B cell (primary cell): ENCODE data around the gene TCERG1L. TPM values are rescaled to one million over a fixed set of nuclear protein-coding genes. Genes with fewer than 3 reads are reported as not detected.

Experiments used
- ATAC-seq: fragments of 200-7000 bp; cut with Tn5 transposase; one replicate; pipeline ENCODE4 v1.10.0; 2021; ENCODE audit warnings: low read depth, mild to moderate bottlenecking, moderate number of reproducible peaks, moderate library complexity
- CTCF ChIA-PET: fragments of 350-600 bp; sonication (Branson Sonifier 250); formaldehyde crosslinking; loops from one replicate; lab custom pipeline; 2021; ENCODE audit warnings: antibody characterized with exemption, inconsistent platforms; lab: Charles Lee
- POLR2A ChIA-PET: fragments of 350-600 bp; sonication (Branson Sonifier 250); formaldehyde crosslinking; loops from one replicate; lab custom pipeline; 2021; ENCODE audit warnings: antibody characterized with exemption; lab: Charles Lee
- DNase-seq: peaks from one replicate; pipeline ENCODE4 v3.0.0; 2013
- H2AFZ ChIP-seq: 2 replicates; pipeline ENCODE4 v1.6.1; 2012; ENCODE audit warnings: mild to moderate bottlenecking, low read depth, low read length; ENCODE audit not compliant: insufficient read depth, poor library complexity, severe bottlenecking
- H3K27ac ChIP-seq, 2 donors: 1 replicate in 1 of 2; 2 replicates in 1 of 2; pipeline ENCODE4 v1.5.1; 2012 to 2013; ENCODE audit warnings: low read length in 2 of 2, mild to moderate bottlenecking in 2 of 2, moderate library complexity in 1 of 2
- H3K27me3 ChIP-seq, 4 experiments: fragments of 200-600 bp in 1 of 4; sonication (generic) in 1 of 4; replicated peaks in 1 of 4; 1 replicate in 2 of 4; 2 replicates in 2 of 4; pipeline versions ENCODE4 v1.6.1 to v1.7.0; 2013 to 2016; ENCODE audit warnings: low read length in 3 of 4, mild to moderate bottlenecking in 2 of 4, mixed read lengths in 1 of 4, moderate library complexity in 1 of 4; ENCODE audit not compliant: insufficient read depth in 4 of 4, control insufficient read depth in 3 of 4; ENCODE audit errors: control extremely low read depth in 1 of 4
- H3K36me3 ChIP-seq, 2 experiments: replicated peaks in 1 of 2; 1 replicate in 1 of 2; 2 replicates in 1 of 2; pipeline versions ENCODE4 v1.6.1 to v1.7.1; 2013; ENCODE audit warnings: low read length in 1 of 2; ENCODE audit not compliant: insufficient read depth in 2 of 2, control insufficient read depth in 1 of 2; ENCODE audit errors: control extremely low read depth in 1 of 2, extremely low read depth in 1 of 2
- H3K4me1 ChIP-seq, 2 donors: fragments of 200-600 bp in 1 of 2; sonication (generic) in 1 of 2; 1 replicate in 1 of 2; 2 replicates in 1 of 2; pipeline versions ENCODE4 v1.5.1 to v1.6.1; 2013 to 2017; ENCODE audit warnings: low read length in 2 of 2; ENCODE audit not compliant: control insufficient read depth in 2 of 2, insufficient read depth in 2 of 2
- H3K4me2 ChIP-seq: replicated peaks from 2 replicates; pipeline ENCODE3; 2012; ENCODE audit warnings: mild to moderate bottlenecking, low read depth, low read length; ENCODE audit not compliant: poor library complexity, severe bottlenecking
- H3K4me3 ChIP-seq, 5 experiments: fragments of 200-600 bp in 1 of 5; sonication (generic) in 1 of 5; 1 replicate in 3 of 5; 2 replicates in 2 of 5; pipeline versions ENCODE4 v1.5.1 to v1.7.0; 2011 to 2016; ENCODE audit warnings: low read length in 4 of 5, mild to moderate bottlenecking in 4 of 5, low read depth in 2 of 5, control low read depth in 1 of 5, moderate library complexity in 1 of 5; ENCODE audit not compliant: insufficient read depth in 1 of 5; ENCODE audit errors: control extremely low read depth in 1 of 5, extremely low read depth in 1 of 5
- H3K79me2 ChIP-seq: fragments of 200-600 bp; sonication (generic); one replicate; pipeline ENCODE4 v1.6.0; 2016; ENCODE audit warnings: low read length; ENCODE audit not compliant: control insufficient read depth, insufficient read depth
- H3K9ac ChIP-seq: fragments of 200-600 bp; sonication (generic); 2 replicates; pipeline ENCODE4 v1.6.1; 2017; ENCODE audit warnings: mild to moderate bottlenecking, low read length, moderate library complexity
- H3K9me3 ChIP-seq, 3 donors: one replicate each; pipeline versions ENCODE4 v1.6.1 to v1.7.1; 2013; ENCODE audit warnings: low read length in 2 of 3; ENCODE audit not compliant: control insufficient read depth in 2 of 3, insufficient read depth in 1 of 3; ENCODE audit errors: control extremely low read depth in 1 of 3
- H4K20me1 ChIP-seq: 2 replicates; pipeline ENCODE4 v1.6.0; 2012; ENCODE audit warnings: mild to moderate bottlenecking, low read length; ENCODE audit not compliant: insufficient read depth, control insufficient read depth, poor library complexity, severe bottlenecking
- H3K27ac Mint-ChIP-seq: one replicate; pipeline ENCODE4 v1.8.0; 2021; ENCODE audit warnings: mixed read lengths
- H3K27me3 Mint-ChIP-seq: one replicate; pipeline ENCODE4 v1.8.0; 2021; ENCODE audit warnings: mixed read lengths
- H3K4me1 Mint-ChIP-seq: one replicate; pipeline ENCODE4 v1.8.0; 2021; ENCODE audit warnings: mixed read lengths
- H3K4me3 Mint-ChIP-seq: one replicate; pipeline ENCODE4 v1.8.0; 2021; ENCODE audit warnings: mixed read lengths
- H3K9me3 Mint-ChIP-seq: one replicate; pipeline ENCODE4 v1.8.0; 2022; ENCODE audit warnings: mixed read lengths; ENCODE audit not compliant: insufficient read depth
- CTCF ChIP-seq: fragments of 200-600 bp; IDR thresholded peaks from one replicate; pipeline ENCODE4 v1.8.0; 2022; ENCODE audit warnings: antibody characterized with exemption, mild to moderate bottlenecking
- EZH2 ChIP-seq: IDR thresholded peaks from 2 replicates; pipeline ENCODE4 v1.6.1; 2012; ENCODE audit warnings: borderline replicate concordance, low read depth, mild to moderate bottlenecking, moderate library complexity, low read length; ENCODE audit not compliant: insufficient read depth, poor library complexity, severe bottlenecking
- WGBS: methylation state at CpG from one replicate; pipeline ENCODE4 v1.1.5; 2013; ENCODE audit warnings: missing lambda C conversion rate; ENCODE audit not compliant: insufficient coverage; 5-methylcytosine and 5-hydroxymethylcytosine counted together
- intact Hi-C: fragments of 100-400 bp; cut with micrococcal nuclease; formaldehyde crosslinking; loops from one replicate; pipeline ENCODE4 v1.10.0; 2022
- polyA plus RNA-seq: library from polyadenylated mRNA; depleted of rRNA; stranded (reverse); fragments of >200 nt; gene quantifications from 2 replicates; pipeline ENCODE4 v1.2.3, GENCODE V29; 2012
- total RNA-seq, 2 donors: library from RNA; stranded (reverse); fragments of 120-200 nt in 1 of 2; gene quantifications; 1 replicate in 1 of 2; 2 replicates in 1 of 2; pipeline versions ENCODE4 v1.2.3 to v1.2.4, GENCODE V29; 2013 to 2022

Gene TCERG1L
- total and polyA plus RNA-seq, 2 donors (not counting 1 experiment from before 2014, with no cell fraction given): 0.10 TPM; not detected in 1

- Histone ChIP-seq H3K27me3 (no peaks in the 10 kb centered on the region), H3K9ac (no peak overlapping the region), H3K4me3 (no peak overlapping the region), H3K79me2 (no peaks in the 10 kb centered on the region), H3K36me3 (no peaks in the 10 kb centered on the region), H3K4me1 (no peaks in the 10 kb centered on the region), H3K4me2 (no peak overlapping the region), H2AFZ (no peak overlapping the region), H3K27ac (no peak overlapping the region), H4K20me1 (no peaks in the 10 kb centered on the region), H3K9me3 (peaks cover 0 to 55% (median 0%) of the 10 kb centered on the region in 3 donors)
- Mint-ChIP-seq H3K4me1 (no peaks in the 10 kb centered on the region), H3K27ac (no peak overlapping the region), H3K9me3 (no peaks in the 10 kb centered on the region), H3K4me3 (no peak overlapping the region), H3K27me3 (no peaks in the 10 kb centered on the region)
- no peak for TF ChIP-seq EZH2
- no peak for TF ChIP-seq CTCF
- ChIA-PET POLR2A (no interaction called here), CTCF (no interaction called here)
- 91% methylated on average over 13 of the region's 13 CpGs for WGBS
- intact Hi-C loops: no loop called here
- DNase-seq (no peak), ATAC-seq (no peak)
Measured at GRCh38 chr10:131175891-131176290, 135.6 kb downstream of the TCERG1L start.

GRCh38 chr10:131174651-131175540 is 136.6 kb downstream of the TCERG1L start:
- Histone ChIP-seq H3K4me2 (no peak overlapping the region), H3K4me1 (no peaks in the 10 kb centered on the region), H3K27ac (no peak overlapping the region), H3K36me3 (no peaks in the 10 kb centered on the region), H3K79me2 (no peaks in the 10 kb centered on the region), H3K4me3 (no peak overlapping the region), H3K9me3 (peaks cover 0 to 55% (median 0%) of the 10 kb centered on the region in 3 donors), H4K20me1 (no peaks in the 10 kb centered on the region), H3K27me3 (no peaks in the 10 kb centered on the region), H2AFZ (no peak overlapping the region), H3K9ac (no peak overlapping the region)
- ChIA-PET POLR2A (no interaction called here), CTCF (no interaction called here)
- intact Hi-C loops: no loop called here
- ATAC-seq (no peak), DNase-seq (no peak)
- Mint-ChIP-seq H3K4me1 (no peaks in the 10 kb centered on the region), H3K4me3 (no peak overlapping the region), H3K27ac (no peak overlapping the region), H3K27me3 (no peaks in the 10 kb centered on the region), H3K9me3 (no peaks in the 10 kb centered on the region)
- no peak for TF ChIP-seq EZH2
- no peak for TF ChIP-seq CTCF
- 75% methylated on average over 14 of the region's 15 CpGs for WGBS
